Fibroblast of villous mesenchyme (primary cell): Measurements from ENCODE around the gene DENND6B. TPM values are rescaled to one million over a fixed set of nuclear protein-coding genes. Genes with fewer than 3 reads are reported as not detected.
"Not testable (repeated sequence)": the region's sequence is repeated elsewhere in the genome, so short reads cannot be mapped to it uniquely, and the experiment has no call there.

Source experiments
- DNase-seq: peaks from one replicate; pipeline ENCODE4 v3.0.0-alpha.2; 2010; ENCODE audit warnings: low read depth
- H3K4me3 ChIP-seq: 2 replicates; pipeline ENCODE4 v1.5.1; 2011; ENCODE audit warnings: low read depth, mild to moderate bottlenecking, low read length
- total RNA-seq: library from RNA; depleted of rRNA; stranded (reverse); fragments of >200 nt; gene quantifications from 2 replicates; pipeline ENCODE4 v1.2.3, GENCODE V29; 2012
- TF ChIP-seq, protein P1 (sequence below): IDR thresholded peaks from 2 replicates; pipeline ENCODE4 v1.5.1; 2012; ENCODE audit warnings: low read depth, mild to moderate bottlenecking, low read length; ENCODE audit not compliant: insufficient read depth

The DENND6B gene
- total RNA-seq, 1 donor = 2.6 TPM

DNA sequence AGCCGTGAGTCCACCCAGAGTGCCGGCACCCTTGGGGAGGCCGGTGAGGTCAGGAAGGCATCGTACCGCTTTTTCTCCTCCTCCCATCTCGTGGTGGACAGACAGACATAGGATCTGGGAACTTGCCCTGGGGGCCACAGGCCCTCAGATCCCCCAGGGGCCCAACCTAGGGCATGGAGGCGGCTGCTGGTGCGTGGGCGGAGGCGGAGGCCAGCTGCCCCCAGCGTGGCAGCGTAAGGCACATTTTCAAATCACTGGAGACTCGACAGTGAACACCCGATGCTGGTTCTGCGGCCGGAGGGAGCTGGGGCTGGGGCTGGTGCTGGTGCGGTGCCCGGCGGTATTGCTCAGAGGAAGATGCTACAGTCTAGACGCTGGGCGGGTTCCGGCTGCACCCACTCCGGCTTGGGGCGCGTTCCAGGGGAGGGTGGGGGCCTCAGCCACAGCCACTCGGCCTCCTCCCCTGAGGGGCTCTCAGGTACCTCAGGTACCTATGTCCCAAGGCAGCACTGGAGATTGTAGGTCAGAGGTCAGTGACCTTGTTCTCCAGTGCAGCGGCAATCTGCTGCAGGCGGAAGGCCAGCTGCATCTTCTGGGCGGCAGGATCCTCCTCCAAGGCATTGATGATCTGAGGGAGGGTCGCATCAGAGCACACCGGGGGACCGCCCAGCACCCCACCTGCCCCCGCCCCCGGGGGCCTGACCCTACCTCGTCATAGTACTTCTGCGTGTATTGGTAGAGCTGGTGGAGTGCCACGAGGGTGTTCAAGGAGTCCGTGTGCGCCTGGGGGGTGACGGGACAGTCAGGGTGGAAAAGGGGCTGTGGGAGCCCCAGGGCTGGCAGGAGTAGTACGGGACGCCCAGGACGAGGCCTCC lies 51.4 kb downstream of the DENND6B start:
- TF ChIP-seq, protein P1, sequence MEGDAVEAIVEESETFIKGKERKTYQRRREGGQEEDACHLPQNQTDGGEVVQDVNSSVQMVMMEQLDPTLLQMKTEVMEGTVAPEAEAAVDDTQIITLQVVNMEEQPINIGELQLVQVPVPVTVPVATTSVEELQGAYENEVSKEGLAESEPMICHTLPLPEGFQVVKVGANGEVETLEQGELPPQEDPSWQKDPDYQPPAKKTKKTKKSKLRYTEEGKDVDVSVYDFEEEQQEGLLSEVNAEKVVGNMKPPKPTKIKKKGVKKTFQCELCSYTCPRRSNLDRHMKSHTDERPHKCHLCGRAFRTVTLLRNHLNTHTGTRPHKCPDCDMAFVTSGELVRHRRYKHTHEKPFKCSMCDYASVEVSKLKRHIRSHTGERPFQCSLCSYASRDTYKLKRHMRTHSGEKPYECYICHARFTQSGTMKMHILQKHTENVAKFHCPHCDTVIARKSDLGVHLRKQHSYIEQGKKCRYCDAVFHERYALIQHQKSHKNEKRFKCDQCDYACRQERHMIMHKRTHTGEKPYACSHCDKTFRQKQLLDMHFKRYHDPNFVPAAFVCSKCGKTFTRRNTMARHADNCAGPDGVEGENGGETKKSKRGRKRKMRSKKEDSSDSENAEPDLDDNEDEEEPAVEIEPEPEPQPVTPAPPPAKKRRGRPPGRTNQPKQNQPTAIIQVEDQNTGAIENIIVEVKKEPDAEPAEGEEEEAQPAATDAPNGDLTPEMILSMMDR = no peak
- H3K4me3 ChIP-seq = no peak overlapping the region
- DNase-seq = no peak

DNA sequence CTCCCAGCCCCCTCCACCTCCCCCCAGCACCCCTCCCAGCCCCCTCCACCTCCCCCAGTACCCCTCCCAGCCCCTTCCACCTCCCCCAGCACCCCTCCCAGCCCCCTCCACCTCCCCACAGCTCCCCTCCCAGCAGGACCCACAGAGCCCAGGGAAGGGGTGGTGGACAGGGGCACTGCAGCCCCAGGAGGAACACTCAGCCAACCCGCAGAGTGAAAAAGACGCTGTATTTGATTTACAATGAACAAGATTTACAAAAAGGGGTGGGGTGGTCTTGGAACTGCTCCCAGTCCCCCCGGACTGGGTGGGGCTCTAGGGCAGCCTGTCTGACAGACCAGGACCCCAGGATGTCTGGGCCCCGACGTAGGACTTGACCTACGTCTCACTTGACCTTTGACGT lies 52.0 kb downstream of the DENND6B start:
- no peak for DNase-seq
- H3K4me3 ChIP-seq = no peak overlapping the region
- TF ChIP-seq, protein P1 = no peak

GRCh38 chr22:50274311-50274710 lies 52.5 kb downstream of the DENND6B start:
- TF ChIP-seq, protein P1 = peak; percentile 32
- peak; percentile 62 for DNase-seq
- H3K4me3 ChIP-seq = no peak overlapping the region

DNA sequence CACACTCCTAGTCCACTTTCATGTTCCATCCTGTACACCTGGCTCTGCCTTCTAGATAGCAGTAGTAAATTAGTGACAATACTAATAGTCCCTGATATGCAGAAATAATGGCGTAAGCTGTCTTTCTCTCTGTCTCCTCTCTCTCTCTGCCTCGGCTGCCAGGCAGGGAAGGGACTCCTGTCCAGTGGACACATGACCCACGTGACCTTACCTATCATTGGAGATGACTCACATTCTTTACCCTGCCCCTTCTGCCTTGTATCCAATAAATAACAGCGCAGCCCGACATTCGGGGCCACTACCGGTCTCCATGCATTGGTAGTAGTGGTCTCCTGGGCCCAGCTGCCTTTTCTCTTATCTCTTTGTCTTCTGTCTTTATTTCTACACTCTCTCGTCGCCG lies 53.0 kb downstream of the DENND6B start:
- DNase-seq, H3K4me3 ChIP-seq: not testable (repeated sequence)

- DNase-seq, H3K4me3 ChIP-seq: not testable (repeated sequence)
Observed at GRCh38 chr22:50273352-50273751, 53.5 kb downstream of the DENND6B start.

- TF ChIP-seq, protein P1 = no peak
- no peak for DNase-seq
- no peak overlapping the region for H3K4me3 ChIP-seq
Observed at GRCh38 chr22:50272044-50272802, 54.6 kb downstream of the DENND6B start.

GRCh38 chr22:50271519-50271970 lies 55.3 kb downstream of the DENND6B start:
- DNase-seq = peak; percentile 68
- peak overlapping the region; percentile 62 for H3K4me3 ChIP-seq
- TF ChIP-seq, protein P1 = no peak
